Calu3 (cell line): ENCODE data around the gene TMEM14A. TPM values are rescaled to one million over a fixed set of nuclear protein-coding genes. Genes with fewer than 3 reads are reported as not detected.
"Not testable (repeated sequence)": the region's sequence is repeated elsewhere in the genome, so short reads cannot be mapped to it uniquely, and the experiment has no call there.

Experiments used
- BruUV-seq: library from RNA; stranded (reverse); fragments of 400-500 nt; replicated peaks from 2 replicates; lab custom pipeline; 2021; lab: Mats Ljungman, UMichigan
- CTCF ChIA-PET: fragments of 300-600 bp; sonication (Branson Sonifier 250); formaldehyde crosslinking; loops from one replicate; lab custom pipeline; 2022; ENCODE audit warnings: antibody characterized with exemption; lab: Charles Lee
- DNase-seq: peaks from one replicate; pipeline ENCODE4 v3.0.0; 2022
- H3K27ac Mint-ChIP-seq: one replicate; pipeline ENCODE4 v1.8.0; 2022; ENCODE audit warnings: mixed read lengths; ENCODE audit not compliant: unreplicated experiment
- H3K27me3 Mint-ChIP-seq: one replicate; pipeline ENCODE4 v1.8.0; 2022; ENCODE audit warnings: mixed read lengths; ENCODE audit not compliant: unreplicated experiment
- H3K36me3 Mint-ChIP-seq: one replicate; pipeline ENCODE4 v1.8.0; 2022; ENCODE audit warnings: mild to moderate bottlenecking, moderate library complexity, mixed read lengths; ENCODE audit not compliant: insufficient read depth, unreplicated experiment
- H3K4me1 Mint-ChIP-seq: one replicate; pipeline ENCODE4 v1.8.0; 2022; ENCODE audit warnings: mild to moderate bottlenecking, low read depth, mixed read lengths; ENCODE audit not compliant: unreplicated experiment
- H3K4me3 Mint-ChIP-seq: one replicate; pipeline ENCODE4 v1.8.0; 2022; ENCODE audit warnings: mild to moderate bottlenecking, low read depth, moderate library complexity, mixed read lengths; ENCODE audit not compliant: unreplicated experiment
- H3K9me3 Mint-ChIP-seq: one replicate; pipeline ENCODE4 v1.8.0; 2022; ENCODE audit warnings: low read depth, mixed read lengths; ENCODE audit not compliant: unreplicated experiment
- CTCF ChIP-seq: fragments of 200-600 bp; IDR thresholded peaks from one replicate; pipeline ENCODE4 v1.8.0; 2022; ENCODE audit warnings: antibody characterized with exemption; ENCODE audit not compliant: unreplicated experiment
- intact Hi-C: fragments of 100-400 bp; cut with micrococcal nuclease; formaldehyde crosslinking; loops from one replicate; pipeline ENCODE4 v1.10.0; 2022; ENCODE audit not compliant: unreplicated experiment
- total RNA-seq: library from RNA; stranded (reverse); gene quantifications from 2 replicates; pipeline ENCODE4 v1.2.3, GENCODE V29; 2022

The TMEM14A gene
- total RNA-seq, 1 experiment from 2014 or later: 34.6 TPM

- no peak overlapping the region for H3K4me3 Mint-ChIP-seq
- BruUV-seq: no TSS peak
- no peaks in the 10 kb centered on the region for H3K9me3 Mint-ChIP-seq
- CTCF ChIA-PET: interaction anchor here (0.5 kb wide), 1 partner anchor 531 kb away, joined by 3 read pairs; no protein-coding TSS in a partner anchor
- no peak overlapping the region for H3K27ac Mint-ChIP-seq
- no peaks in the 10 kb centered on the region for H3K36me3 Mint-ChIP-seq
- H3K4me1 Mint-ChIP-seq: no peaks in the 10 kb centered on the region
- no peak for TF ChIP-seq CTCF
- intact Hi-C loops: no loop called here
- peaks cover 68% of the 10 kb centered on the region for H3K27me3 Mint-ChIP-seq
- no peak for DNase-seq
These were observed 41.2 kb downstream of the TMEM14A start for GRCh38 chr6:52712136-52712535.

DNA sequence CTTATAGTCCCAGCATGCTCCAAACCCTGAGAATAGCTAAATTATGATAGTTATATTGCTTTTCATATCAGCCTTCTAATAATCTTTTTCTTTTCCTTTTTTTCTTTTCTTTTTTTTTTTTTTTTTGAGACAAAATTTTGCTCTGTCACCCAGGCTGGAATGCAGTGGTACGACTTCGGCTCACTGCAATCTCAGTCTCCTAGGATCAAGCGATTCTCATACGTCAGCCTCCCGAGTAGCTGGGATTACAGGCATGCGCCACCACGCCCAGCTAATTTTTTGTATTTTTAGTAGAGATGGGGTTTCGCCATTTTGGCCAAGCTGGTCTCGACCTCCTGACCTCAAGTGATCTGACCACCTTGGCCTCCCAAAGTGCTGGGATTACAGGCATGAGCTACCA is 43.8 kb downstream of the TMEM14A start:
- CTCF ChIA-PET, intact Hi-C loops, H3K9me3 Mint-ChIP-seq, H3K36me3 Mint-ChIP-seq, BruUV-seq, H3K27ac Mint-ChIP-seq, DNase-seq, H3K4me1 Mint-ChIP-seq, H3K4me3 Mint-ChIP-seq: not testable (repeated sequence)
- H3K27me3 Mint-ChIP-seq: peaks cover 67% of the 10 kb centered on the region

GRCh38 chr6:52718550-52718949 is 47.6 kb downstream of the TMEM14A start:
- H3K36me3 Mint-ChIP-seq: no peaks in the 10 kb centered on the region
- BruUV-seq: no TSS peak
- H3K4me1 Mint-ChIP-seq: no peaks in the 10 kb centered on the region
- H3K27me3 Mint-ChIP-seq: peaks cover 29% of the 10 kb centered on the region
- TF ChIP-seq CTCF: no peak
- H3K27ac Mint-ChIP-seq: no peak overlapping the region
- H3K9me3 Mint-ChIP-seq: no peaks in the 10 kb centered on the region
- H3K4me3 Mint-ChIP-seq: no peak overlapping the region
- intact Hi-C loops: no loop called here
- no peak for DNase-seq
- CTCF ChIA-PET: no interaction called here

DNA sequence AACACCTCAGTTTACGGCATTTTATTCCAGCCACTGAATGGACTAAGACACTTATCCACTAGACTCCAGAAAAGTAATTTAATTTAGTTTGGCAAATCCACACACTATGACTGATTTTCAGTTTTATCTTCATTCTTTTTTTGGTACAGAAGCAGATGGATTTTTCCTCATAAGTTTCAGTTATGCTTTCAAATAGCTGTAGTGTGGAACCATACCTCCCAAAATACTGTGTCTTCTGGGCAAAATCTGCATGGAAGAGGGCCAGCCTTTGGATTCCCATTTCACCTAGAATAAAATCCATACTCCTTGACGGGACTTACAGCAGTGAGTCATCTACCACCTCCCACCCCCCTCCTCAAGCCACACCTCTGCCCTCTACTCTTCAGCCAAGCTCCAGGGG is 49.4 kb downstream of the TMEM14A start:
- peaks cover 13% of the 10 kb centered on the region for H3K27me3 Mint-ChIP-seq
- CTCF ChIA-PET: no interaction called here
- no peaks in the 10 kb centered on the region for H3K9me3 Mint-ChIP-seq
- H3K4me3 Mint-ChIP-seq: no peak overlapping the region
- no TSS peak for BruUV-seq
- peaks cover 16% of the 10 kb centered on the region for H3K4me1 Mint-ChIP-seq
- intact Hi-C loops: loop anchor here (10.0 kb wide), 2 partner anchors 164 to 274 kb away; partner anchors contain the start of gene GSTA4
- H3K27ac Mint-ChIP-seq: no peak overlapping the region
- H3K36me3 Mint-ChIP-seq: no peaks in the 10 kb centered on the region
- TF ChIP-seq CTCF: no peak
- DNase-seq: no peak

- DNase-seq: no peak
- CTCF ChIA-PET: interaction anchor here (1.3 kb wide), 1 partner anchor 80 kb away, joined by 3 read pairs; the partner anchor contains the start of gene GSTA1
- TF ChIP-seq CTCF: no peak
- Mint-ChIP-seq H3K36me3 (peaks cover 5% of the 10 kb centered on the region), H3K27me3 (no peaks in the 10 kb centered on the region), H3K9me3 (no peaks in the 10 kb centered on the region), H3K27ac (no peak overlapping the region), H3K4me1 (peaks cover 23% of the 10 kb centered on the region), H3K4me3 (no peak overlapping the region)
- intact Hi-C loops: loop anchor here (2.0 to 10.0 kb wide), 3 partner anchors 77 to 271 kb away; partner anchors contain the start of gene GSTA4
- BruUV-seq: no TSS peak
These were observed 53.1 kb downstream of the TMEM14A start for GRCh38 chr6:52724042-52724405.
